Measurements from ENCODE around the gene ENDOV. TPM values are rescaled to one million over a fixed set of nuclear protein-coding genes. Genes with fewer than 3 reads are reported as not detected.

Gene ENDOV

Small RNA genes lying within 50 kb of the gene (small RNA-seq; reads per million reads assigned to genes)
- gene MIR4730 (ENCODE audit: low read depth), result not detected
